GM19468 (cell line): ENCODE results near the gene CCDC107.

Source experiments
- ATAC-seq: cut with Tn5 transposase; IDR thresholded peaks from one replicate; pipeline ENCODE4 v1.9.1; 2021; ENCODE audit warnings: mild to moderate bottlenecking, moderate library complexity, moderate number of reproducible peaks; ENCODE audit not compliant: unreplicated experiment; ENCODE audit errors: extremely low read depth

Gene CCDC107

GRCh38 chr9:35657546-35658136, 451 bp upstream of the CCDC107 start, which contains the start of gene RMRP:
Gene RMRP (minus strand): TSS chr9:35658019.
- ATAC-seq, result peak; percentile 71

DNA sequence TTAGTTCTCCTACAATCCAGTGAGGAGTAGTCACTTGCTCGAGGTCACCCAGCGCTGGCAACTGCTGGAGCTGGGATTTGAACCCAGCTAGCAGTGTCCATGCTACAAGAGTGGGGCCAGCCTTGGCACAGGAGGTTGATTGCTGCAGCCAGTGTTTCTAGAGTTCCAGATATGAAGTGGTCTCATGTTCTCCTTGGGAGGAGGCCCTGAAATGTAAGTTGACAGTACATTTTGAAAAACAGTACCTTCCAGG, 802 bp downstream of the CCDC107 start:
- ATAC-seq, result no peak

DNA sequence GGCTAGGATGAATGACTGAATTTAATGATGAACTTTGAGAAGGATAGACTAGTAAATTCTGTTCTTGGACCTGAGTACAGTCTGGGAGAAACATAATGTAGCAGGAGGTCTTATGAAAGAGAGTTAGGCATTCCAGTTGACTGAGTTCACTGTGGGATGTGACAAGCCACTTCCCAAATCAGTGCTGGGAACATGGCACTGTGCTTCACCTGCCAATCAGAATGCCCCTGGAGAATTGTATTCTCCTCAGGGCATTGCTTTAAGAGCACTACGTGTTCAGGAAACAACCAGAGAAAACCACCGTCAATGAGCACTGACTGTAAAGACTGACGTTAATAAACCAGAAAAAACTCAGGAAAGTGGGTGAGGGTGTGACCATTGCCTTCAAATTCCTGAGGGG, 1.2 kb downstream of the CCDC107 start:
- ATAC-seq, result no peak

DNA sequence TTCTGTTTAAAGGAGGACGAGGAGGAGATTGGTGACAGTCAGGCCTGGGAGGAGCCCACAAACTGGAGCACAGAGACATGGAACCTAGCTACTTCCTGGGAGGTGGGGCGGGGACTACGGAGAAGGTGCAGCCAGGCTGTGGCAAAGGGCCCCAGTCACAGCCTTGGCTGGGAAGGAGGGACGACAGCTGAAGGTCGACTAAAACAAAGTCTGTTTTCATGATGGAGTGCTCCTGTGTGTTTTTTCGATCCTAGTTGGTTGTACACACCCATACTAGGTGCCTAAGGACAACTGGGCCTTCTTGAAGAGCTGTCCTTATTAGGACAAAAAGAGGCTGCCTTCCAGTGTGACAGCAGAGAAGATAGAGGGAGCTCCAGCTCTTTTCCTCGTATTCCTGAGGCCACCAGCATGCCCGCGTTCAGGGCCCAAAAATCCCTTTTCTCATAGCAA, 2.9 kb downstream of the CCDC107 start:
- ATAC-seq, result no peak

GRCh38 chr9:35661756-35662350, 3.8 kb downstream of the CCDC107 start:
- no peak for ATAC-seq

GRCh38 chr9:35662437-35662836, 4.3 kb downstream of the CCDC107 start:
- no peak for ATAC-seq

DNA sequence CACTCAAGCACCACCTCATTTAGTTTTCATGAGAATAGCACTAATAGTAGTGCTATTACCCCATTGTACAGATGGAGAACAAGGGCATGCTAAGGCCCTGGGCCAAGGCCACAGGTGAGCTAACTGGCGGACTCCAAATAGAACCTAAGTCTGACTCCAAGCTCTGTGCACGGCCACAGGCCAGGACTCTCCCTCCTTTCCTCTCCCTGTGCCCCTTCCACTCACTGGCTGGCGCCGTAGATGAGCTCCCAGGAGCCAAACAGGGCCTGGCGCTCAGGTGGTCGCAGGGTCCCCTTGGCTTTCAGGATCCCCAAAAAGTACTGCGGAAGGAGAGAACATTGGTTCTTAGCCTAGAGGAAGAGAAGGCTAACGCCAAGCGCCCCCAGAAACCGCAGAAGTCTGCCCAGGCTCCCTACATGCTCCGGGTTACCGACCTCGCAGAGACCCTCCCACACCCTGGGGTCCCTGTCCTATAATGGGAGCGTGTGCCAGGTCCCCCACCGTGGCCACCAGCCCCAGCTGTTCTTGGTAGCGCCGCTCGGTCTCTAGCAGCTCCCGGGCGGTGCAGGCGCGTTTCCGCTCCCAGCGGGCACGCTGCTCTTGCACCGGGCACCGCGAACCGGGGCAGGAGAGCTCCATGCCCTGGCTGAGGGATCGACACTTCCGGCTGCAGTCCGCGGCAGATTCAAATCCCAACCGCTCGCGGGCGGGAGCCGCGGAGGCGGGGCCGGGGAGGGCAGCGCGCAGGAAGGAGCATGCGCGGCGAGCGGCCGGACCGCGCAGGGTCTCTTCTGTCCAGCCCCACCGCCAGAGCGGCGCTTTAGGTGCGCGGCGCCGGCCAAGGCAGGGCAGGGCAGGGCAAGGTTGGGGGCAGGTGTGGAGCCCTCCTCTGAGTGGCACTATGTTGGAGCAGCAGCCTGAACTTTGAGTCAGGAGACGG, 6.7 kb downstream of the CCDC107 start, which contains the start of gene ARHGEF39:
Gene ARHGEF39, minus strand, starts transcription at position 665 of the 940 bp plus-strand sequence. Its CDS starts 26 bp downstream, at position 639.
- peak; percentile 66 for ATAC-seq

GRCh38 chr9:35665471-35665818, 7.4 kb downstream of the CCDC107 start:
- ATAC-seq, result no peak

DNA sequence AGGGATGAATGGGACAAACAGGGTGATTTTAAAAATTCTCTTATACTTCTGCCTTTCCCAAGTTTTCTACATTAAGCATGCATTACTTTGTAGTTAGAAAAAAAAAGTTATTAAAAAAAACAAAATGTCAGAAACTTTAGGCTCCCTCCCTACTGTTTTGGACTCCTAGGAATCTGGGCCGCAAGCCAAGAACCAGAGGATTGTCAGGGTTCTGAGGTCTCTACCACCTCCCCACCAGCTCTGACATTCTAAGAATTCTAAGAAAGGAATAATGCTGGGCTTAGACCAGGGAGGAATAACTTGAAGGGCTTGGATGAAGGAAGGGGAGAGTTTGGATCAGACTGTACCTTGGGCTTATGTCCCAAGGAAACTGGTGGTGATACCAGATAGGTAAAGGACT, 8.0 kb downstream of the CCDC107 start:
- no peak for ATAC-seq

- ATAC-seq, result no peak
Observed at GRCh38 chr9:35666549-35666948, 8.5 kb downstream of the CCDC107 start.

GRCh38 chr9:35667939-35668338, 9.8 kb downstream of the CCDC107 start:
- no peak for ATAC-seq

DNA sequence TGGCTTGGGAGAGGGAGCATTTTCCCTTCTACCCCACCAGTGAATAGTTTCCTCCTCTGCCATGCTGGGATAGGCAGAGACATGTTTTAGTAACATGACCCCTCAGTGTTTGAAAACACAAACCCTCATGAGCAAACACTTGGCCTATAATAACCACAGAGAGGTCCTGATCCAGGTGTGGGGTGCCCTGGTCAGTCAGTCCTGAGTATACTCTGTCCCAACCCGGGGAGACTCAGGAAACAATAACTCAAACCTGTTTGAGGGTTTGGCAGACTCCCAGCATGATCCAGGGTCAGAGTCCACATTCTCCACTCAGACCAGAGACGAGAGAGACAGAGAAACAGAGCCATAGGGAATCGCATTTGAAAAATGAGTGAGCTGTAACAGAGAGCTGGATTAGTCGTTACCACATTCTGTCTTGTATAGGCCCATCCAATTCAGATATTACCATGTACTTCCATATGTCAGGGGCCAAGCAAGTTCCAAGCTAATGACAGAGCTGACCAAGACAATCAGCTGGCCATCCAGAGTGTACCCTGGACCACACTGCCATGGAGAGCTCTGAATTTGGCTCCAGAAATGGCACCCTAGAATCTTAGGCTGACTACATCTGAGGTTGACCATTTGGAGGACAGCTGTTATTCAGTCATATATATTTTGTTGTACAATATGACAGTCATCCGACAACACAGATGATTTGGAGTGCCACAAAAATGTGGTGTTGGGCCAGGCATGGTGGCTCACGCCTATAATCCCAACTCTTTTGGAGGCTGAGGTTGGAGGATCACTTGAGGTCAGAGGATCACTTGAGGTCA, 11.4 kb downstream of the CCDC107 start:
- no peak for ATAC-seq

GRCh38 chr9:35673132-35674024, 15.3 kb downstream of the CCDC107 start, which contains the start of gene CA9:
Gene CA9 (plus strand): TSS chr9:35673928. CDS start chr9:35673960, 32 bp downstream.
- no peak for ATAC-seq

- no peak for ATAC-seq
Observed at GRCh38 chr9:35674025-35674361, 15.9 kb downstream of the CCDC107 start.

GRCh38 chr9:35675204-35675603, 17.1 kb downstream of the CCDC107 start:
- ATAC-seq, result no peak

- no peak for ATAC-seq
Observed at GRCh38 chr9:35675732-35676392, 17.8 kb downstream of the CCDC107 start.

- ATAC-seq, result no peak
Observed at GRCh38 chr9:35679091-35679490, 21.0 kb downstream of the CCDC107 start.

GRCh38 chr9:35679766-35680330, 21.8 kb downstream of the CCDC107 start:
- ATAC-seq, result no peak
